Measurements from ENCODE around the gene DENND1C. TPM values are rescaled to one million over a fixed set of nuclear protein-coding genes. Genes with fewer than 3 reads are reported as not detected.

The DENND1C gene
- total RNA-seq, 1 donor from 2014 or later = not detected

GRCh38 chr19:6451583-6452222, 29.9 kb downstream of the DENND1C start:
- H3K27me3 Mint-ChIP-seq (ENCODE audit: insufficient read depth, low read depth) = no peaks in the 10 kb centered on the region
- H3K9me3 ChIP-seq (ENCODE audit: low read depth) = no peaks in the 10 kb centered on the region
- H3K9ac ChIP-seq = no peak overlapping the region
- no peak overlapping the region for H3K27ac Mint-ChIP-seq
- no peaks in the 10 kb centered on the region for H3K36me3 ChIP-seq
- H3F3A ChIP-seq (ENCODE audit: low read depth) = no peaks in the 10 kb centered on the region
- H4K20me1 ChIP-seq (ENCODE audit: low read depth) = no peaks in the 10 kb centered on the region
- no peaks in the 10 kb centered on the region for H3K79me2 ChIP-seq (ENCODE audit: low read depth)
- H3K4me1 ChIP-seq = no peaks in the 10 kb centered on the region
- no peak overlapping the region for H3K27ac ChIP-seq
- no peaks in the 10 kb centered on the region for H3K27me3 ChIP-seq
- no peaks in the 10 kb centered on the region for H3K4me1 Mint-ChIP-seq
- peaks cover 46% of the 10 kb centered on the region for H3K36me3 Mint-ChIP-seq
- no peak for DNase-seq (ENCODE audit: low spot score)
- TF ChIP-seq EZH2 (IDR thresholded peaks at IDR 0.05) = no peak
- TF ChIP-seq EZH2phosphoT487 (IDR thresholded peaks at IDR 0.05) = no peak
- TF ChIP-seq CTCF (IDR thresholded peaks at IDR 0.05) = no peak
- H3K4me3 ChIP-seq = no peak overlapping the region
- H2AFZ ChIP-seq (replicated peaks) = no peak overlapping the region
- peaks cover 12% of the 10 kb centered on the region for H3K9me3 Mint-ChIP-seq
- H3K4me3 Mint-ChIP-seq = no peak overlapping the region
- H3K4me2 ChIP-seq = no peak overlapping the region

- no peak overlapping the region for H3K27ac ChIP-seq
- TF ChIP-seq CTCF (IDR thresholded peaks at IDR 0.05) (no peak), EZH2 (IDR thresholded peaks at IDR 0.05) (no peak), EZH2phosphoT487 (IDR thresholded peaks at IDR 0.05) (no peak)
- no peak overlapping the region for H3K27ac Mint-ChIP-seq
- H3K27me3 ChIP-seq = no peaks in the 10 kb centered on the region
- no peaks in the 10 kb centered on the region for H4K20me1 ChIP-seq (ENCODE audit: low read depth)
- no peaks in the 10 kb centered on the region for H3K27me3 Mint-ChIP-seq (ENCODE audit: insufficient read depth, low read depth)
- no peaks in the 10 kb centered on the region for H3K4me1 Mint-ChIP-seq
- H3K36me3 Mint-ChIP-seq = peaks cover 48% of the 10 kb centered on the region
- H3K9me3 Mint-ChIP-seq = peaks cover 9% of the 10 kb centered on the region
- no peak overlapping the region for H3K4me3 ChIP-seq
- no peak overlapping the region for H3K4me2 ChIP-seq
- no peak overlapping the region for H3K4me3 Mint-ChIP-seq
- no peak for DNase-seq (ENCODE audit: low spot score)
- no peaks in the 10 kb centered on the region for H3K79me2 ChIP-seq (ENCODE audit: low read depth)
- no peak overlapping the region for H3K9ac ChIP-seq
- H3F3A ChIP-seq (ENCODE audit: low read depth) = no peaks in the 10 kb centered on the region
- no peaks in the 10 kb centered on the region for H3K4me1 ChIP-seq
- no peaks in the 10 kb centered on the region for H3K9me3 ChIP-seq (ENCODE audit: low read depth)
- H3K36me3 ChIP-seq = no peaks in the 10 kb centered on the region
- H2AFZ ChIP-seq (replicated peaks) = no peak overlapping the region
These were observed 31.4 kb downstream of the DENND1C start for GRCh38 chr19:6450166-6450565.

- H3K36me3 ChIP-seq = no peaks in the 10 kb centered on the region
- TF ChIP-seq EZH2phosphoT487 (IDR thresholded peaks at IDR 0.05) (no peak), EZH2 (IDR thresholded peaks at IDR 0.05) (no peak), CTCF (IDR thresholded peaks at IDR 0.05) (no peak)
- no peaks in the 10 kb centered on the region for H3K79me2 ChIP-seq (ENCODE audit: low read depth)
- H3K9ac ChIP-seq = no peak overlapping the region
- H3K4me2 ChIP-seq = no peak overlapping the region
- Mint-ChIP-seq H3K36me3 (peaks cover 34% of the 10 kb centered on the region), H3K27me3 (ENCODE audit: insufficient read depth, low read depth) (no peaks in the 10 kb centered on the region), H3K27ac (no peak overlapping the region), H3K4me3 (no peak overlapping the region), H3K9me3 (no peaks in the 10 kb centered on the region), H3K4me1 (no peaks in the 10 kb centered on the region)
- H3K4me3 ChIP-seq = no peak overlapping the region
- no peaks in the 10 kb centered on the region for H3K27me3 ChIP-seq
- no peaks in the 10 kb centered on the region for H3K4me1 ChIP-seq
- no peaks in the 10 kb centered on the region for H3K9me3 ChIP-seq (ENCODE audit: low read depth)
- DNase-seq (ENCODE audit: low spot score) = no peak
- no peak overlapping the region for H2AFZ ChIP-seq (replicated peaks)
- H3F3A ChIP-seq (ENCODE audit: low read depth) = no peaks in the 10 kb centered on the region
- no peak overlapping the region for H3K27ac ChIP-seq
- H4K20me1 ChIP-seq (ENCODE audit: low read depth) = no peaks in the 10 kb centered on the region
These were observed 33.5 kb downstream of the DENND1C start for GRCh38 chr19:6448045-6448444.

All from neural progenitor cell (in vitro differentiated cells).